ENCODE data around the gene PPP1R37. TPM values are rescaled to one million over a fixed set of nuclear protein-coding genes. Genes with fewer than 3 reads are reported as not detected.

The PPP1R37 gene
- total RNA-seq, 1 donor from 2014 or later = 20.3 TPM

DNA sequence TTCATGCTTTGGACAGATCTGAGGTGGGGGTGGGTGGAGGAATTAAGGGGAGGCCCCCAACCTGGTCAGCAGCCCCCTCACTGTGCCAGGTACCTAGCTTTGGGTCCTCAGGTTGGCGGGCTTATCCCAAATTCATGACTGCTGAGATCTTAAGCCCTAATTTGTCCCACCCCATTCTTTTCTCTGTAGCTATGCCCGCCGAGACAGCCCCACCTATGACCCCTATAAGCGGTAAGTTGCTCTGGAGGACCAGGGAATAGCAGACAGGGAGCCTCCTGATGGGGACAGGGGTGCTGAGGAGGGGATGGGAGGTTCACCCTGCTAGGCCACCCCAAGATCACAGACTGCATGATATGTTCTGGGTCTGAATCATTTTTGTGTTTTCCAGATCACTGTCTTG, 31.0 kb upstream of the PPP1R37 start:
- Mint-ChIP-seq H3K4me3 (no peak overlapping the region), H3K4me1 (peaks cover 4% of the 10 kb centered on the region), H3K27me3 (no peaks in the 10 kb centered on the region), H3K27ac (no peak overlapping the region), H3K9me3 (no peaks in the 10 kb centered on the region), H3K36me3 (ENCODE audit: low read depth) (peaks cover 61% of the 10 kb centered on the region)
- intact Hi-C loops (cut with micrococcal nuclease) = no loop called here
- DNase-seq = no peak

DNA sequence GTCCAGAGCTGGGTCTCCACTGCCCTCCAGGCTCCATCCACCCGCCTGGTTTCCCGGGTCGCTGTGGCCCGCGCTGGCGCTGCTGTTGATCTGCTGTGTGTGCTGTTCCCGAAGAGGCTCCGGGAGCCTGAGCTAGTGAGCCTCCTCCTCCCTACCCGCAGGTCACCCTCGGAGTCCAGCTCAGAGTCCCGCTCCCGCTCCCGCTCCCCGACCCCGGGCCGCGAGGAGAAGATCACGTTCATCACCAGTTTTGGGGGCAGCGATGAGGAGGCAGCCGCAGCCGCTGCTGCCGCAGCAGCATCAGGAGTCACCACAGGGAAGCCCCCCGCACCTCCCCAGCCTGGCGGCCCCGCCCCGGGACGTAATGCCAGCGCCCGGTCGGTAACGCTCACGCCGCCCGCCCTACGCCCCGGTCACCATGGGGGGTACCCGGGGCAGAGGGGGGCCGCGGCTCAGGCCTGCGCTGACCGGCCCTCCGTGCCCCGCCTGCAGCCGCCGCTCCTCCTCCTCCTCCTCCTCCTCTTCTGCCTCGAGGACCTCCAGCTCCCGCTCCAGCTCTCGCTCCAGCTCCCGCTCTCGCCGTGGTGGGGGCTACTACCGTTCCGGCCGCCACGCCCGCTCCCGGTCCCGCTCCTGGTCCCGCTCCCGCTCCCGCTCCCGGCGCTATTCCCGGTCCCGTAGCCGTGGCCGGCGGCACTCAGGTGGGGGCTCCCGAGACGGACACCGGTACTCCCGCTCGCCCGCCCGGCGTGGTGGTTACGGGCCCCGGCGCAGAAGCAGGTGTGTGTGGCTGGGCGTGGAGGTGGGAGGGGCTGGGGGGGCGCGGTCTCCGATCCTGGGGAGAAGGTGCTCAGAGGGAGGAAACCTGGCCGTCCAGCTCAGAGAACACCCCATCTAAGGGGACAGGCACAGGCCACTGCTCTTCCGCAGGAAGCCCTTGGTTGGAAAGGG, 28.9 kb upstream of the PPP1R37 start:
- peaks cover 4% of the 10 kb centered on the region for H3K4me1 Mint-ChIP-seq
- H3K27ac Mint-ChIP-seq = no peak overlapping the region
- no peak overlapping the region for H3K4me3 Mint-ChIP-seq
- H3K9me3 Mint-ChIP-seq = no peaks in the 10 kb centered on the region
- DNase-seq = no peak
- intact Hi-C loops (cut with micrococcal nuclease) = no loop called here
- H3K36me3 Mint-ChIP-seq (ENCODE audit: low read depth) = peaks cover 51% of the 10 kb centered on the region
- no peaks in the 10 kb centered on the region for H3K27me3 Mint-ChIP-seq

DNA sequence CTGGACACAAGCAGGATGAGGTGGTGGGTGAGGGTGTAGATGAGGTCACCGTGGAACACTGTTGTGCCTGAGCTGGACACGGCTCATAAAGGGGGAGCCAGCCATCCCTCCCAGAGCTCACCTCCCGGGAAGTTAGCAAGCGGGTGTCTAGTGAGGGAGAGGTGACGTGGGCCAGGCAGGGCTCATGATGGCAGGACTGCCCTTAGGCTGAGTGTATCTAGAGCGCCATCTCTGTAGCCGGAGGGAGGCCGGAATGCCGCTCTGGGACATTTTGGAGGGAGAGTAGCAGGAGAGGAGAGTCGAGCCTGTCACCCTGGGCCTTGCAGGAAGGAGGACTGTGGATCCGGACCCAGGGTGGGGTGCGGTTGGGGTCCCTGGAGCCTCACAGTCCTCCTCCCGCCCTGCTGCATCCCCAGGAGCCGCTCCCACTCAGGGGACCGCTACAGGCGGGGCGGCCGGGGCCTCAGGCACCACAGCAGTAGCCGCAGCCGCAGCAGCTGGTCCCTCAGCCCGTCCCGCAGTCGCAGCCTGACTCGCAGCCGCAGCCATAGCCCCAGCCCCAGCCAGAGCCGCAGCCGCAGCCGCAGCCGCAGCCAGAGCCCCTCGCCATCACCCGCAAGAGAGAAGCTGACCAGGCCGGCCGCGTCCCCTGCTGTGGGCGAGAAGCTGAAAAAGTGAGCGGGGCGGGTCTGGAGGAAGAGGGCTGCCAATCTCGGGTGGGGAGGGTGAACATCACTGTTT, 25.9 kb upstream of the PPP1R37 start:
- Mint-ChIP-seq H3K9me3 (no peaks in the 10 kb centered on the region), H3K4me1 (no peaks in the 10 kb centered on the region), H3K27ac (no peak overlapping the region), H3K36me3 (ENCODE audit: low read depth) (peaks cover 43% of the 10 kb centered on the region), H3K4me3 (no peak overlapping the region), H3K27me3 (no peaks in the 10 kb centered on the region)
- intact Hi-C loops (cut with micrococcal nuclease) = no loop called here
- no peak for DNase-seq

DNA sequence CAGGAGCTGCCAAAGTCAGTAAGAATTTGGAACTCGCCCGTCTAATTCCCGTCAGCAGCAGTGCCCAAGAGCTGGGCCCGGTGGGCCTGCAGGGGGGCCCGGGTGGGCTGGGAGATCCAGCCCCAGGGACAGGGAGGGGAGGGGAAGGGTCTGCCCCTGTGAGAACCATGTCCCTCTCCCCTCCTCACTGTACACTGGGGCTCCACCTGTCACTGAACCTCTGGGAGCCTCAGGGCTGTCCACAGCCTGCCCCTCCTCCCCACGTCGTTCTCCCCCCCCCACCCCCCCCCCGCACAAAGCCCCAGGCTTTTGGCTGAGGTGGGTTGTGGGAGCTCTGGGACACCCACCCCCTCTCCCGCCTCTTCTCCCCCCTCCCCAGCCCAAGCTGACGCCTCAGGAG, 24.9 kb upstream of the PPP1R37 start:
- H3K9me3 Mint-ChIP-seq = no peaks in the 10 kb centered on the region
- H3K27ac Mint-ChIP-seq = no peak overlapping the region
- DNase-seq = no peak
- intact Hi-C loops (cut with micrococcal nuclease) = no loop called here
- no peaks in the 10 kb centered on the region for H3K4me1 Mint-ChIP-seq
- H3K27me3 Mint-ChIP-seq = no peaks in the 10 kb centered on the region
- H3K4me3 Mint-ChIP-seq = no peak overlapping the region
- peaks cover 40% of the 10 kb centered on the region for H3K36me3 Mint-ChIP-seq (ENCODE audit: low read depth)

DNA sequence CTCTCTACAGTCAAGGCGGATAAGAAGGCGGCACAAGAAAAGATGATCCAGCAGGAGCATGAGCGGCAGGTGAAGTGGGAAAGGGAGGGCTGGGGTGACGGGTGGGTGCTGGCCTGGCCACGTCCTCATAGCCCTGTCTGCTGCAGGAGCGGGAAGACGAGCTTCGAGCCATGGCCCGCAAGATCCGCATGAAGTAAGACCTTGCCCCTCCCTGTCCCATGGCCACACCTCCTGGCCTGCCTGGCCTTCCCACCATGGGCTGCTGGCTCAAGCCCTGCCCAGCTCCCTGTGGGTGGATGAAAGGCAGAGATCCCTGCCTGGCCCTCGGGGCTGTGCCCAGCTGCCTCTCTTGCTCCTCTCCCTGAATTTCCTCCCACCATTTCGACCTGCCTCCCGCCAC, 23.9 kb upstream of the PPP1R37 start:
- intact Hi-C loops (cut with micrococcal nuclease) = no loop called here
- no peak overlapping the region for H3K4me3 Mint-ChIP-seq
- H3K36me3 Mint-ChIP-seq (ENCODE audit: low read depth) = peaks cover 34% of the 10 kb centered on the region
- DNase-seq = no peak
- no peaks in the 10 kb centered on the region for H3K9me3 Mint-ChIP-seq
- H3K27me3 Mint-ChIP-seq = no peaks in the 10 kb centered on the region
- no peak overlapping the region for H3K27ac Mint-ChIP-seq
- no peaks in the 10 kb centered on the region for H3K4me1 Mint-ChIP-seq

DNA sequence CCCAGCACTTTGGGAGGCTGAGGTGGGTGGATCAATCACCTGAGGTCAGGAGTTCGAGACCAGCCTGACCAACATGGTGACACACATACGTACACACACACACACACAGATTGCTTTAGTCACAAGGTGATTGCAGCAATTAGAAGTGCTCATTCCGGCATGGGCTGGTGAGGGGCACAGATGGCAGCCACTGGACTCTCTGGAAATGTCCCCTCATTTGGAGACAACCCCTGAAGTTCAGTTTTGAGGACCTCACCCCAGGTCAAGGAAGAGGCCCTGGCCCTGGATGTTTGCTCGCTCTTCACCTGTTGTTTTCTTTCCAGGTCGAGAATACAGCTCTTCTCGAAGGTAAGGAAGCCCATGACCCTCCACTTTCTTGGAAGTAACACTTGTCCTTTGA, 22.8 kb upstream of the PPP1R37 start:
- H3K27me3 Mint-ChIP-seq = no peaks in the 10 kb centered on the region
- H3K27ac Mint-ChIP-seq = no peak overlapping the region
- H3K4me1 Mint-ChIP-seq = no peaks in the 10 kb centered on the region
- peaks cover 28% of the 10 kb centered on the region for H3K36me3 Mint-ChIP-seq (ENCODE audit: low read depth)
- no peak for DNase-seq
- intact Hi-C loops (cut with micrococcal nuclease) = no loop called here
- H3K9me3 Mint-ChIP-seq = no peaks in the 10 kb centered on the region
- H3K4me3 Mint-ChIP-seq = no peak overlapping the region

DNA sequence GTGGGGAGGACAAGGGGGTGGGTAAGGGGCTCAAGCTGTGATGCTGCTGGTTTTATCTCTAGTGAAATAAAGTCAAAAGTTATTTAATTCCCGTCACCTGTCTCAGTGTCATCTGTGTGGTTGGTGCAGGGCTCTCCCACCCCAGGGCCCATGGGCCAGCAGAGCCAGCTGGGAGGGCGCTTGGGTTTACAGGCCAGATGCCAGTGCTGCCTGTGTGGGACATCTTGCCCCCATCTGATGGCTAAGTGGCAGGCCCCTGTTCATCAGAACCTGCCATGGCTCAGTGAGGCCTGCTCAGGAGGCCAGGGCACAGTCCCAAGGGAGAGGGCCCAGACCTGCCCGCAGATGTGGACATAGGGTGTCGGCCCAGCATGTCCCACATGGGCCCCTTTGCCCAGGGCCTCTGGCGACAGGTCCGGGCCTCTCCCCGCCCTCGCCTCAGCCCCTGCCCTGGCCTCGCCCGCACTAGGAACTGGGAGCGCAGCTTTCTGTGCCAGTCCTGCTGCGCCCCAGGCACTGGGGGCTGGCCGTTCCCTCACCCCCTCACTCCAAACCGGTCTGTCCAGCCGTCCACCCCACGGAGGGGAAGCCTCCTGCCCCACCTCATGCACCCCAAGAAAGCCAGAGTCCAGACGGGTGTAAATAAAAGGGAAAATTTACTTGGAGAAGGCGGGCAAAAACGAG, 22.0 kb upstream of the PPP1R37 start:
- Mint-ChIP-seq H3K27ac (no peak overlapping the region), H3K27me3 (no peaks in the 10 kb centered on the region), H3K9me3 (no peaks in the 10 kb centered on the region), H3K36me3 (ENCODE audit: low read depth) (peaks cover 24% of the 10 kb centered on the region), H3K4me1 (no peaks in the 10 kb centered on the region), H3K4me3 (no peak overlapping the region)
- no peak for DNase-seq
- intact Hi-C loops (cut with micrococcal nuclease) = no loop called here

DNA sequence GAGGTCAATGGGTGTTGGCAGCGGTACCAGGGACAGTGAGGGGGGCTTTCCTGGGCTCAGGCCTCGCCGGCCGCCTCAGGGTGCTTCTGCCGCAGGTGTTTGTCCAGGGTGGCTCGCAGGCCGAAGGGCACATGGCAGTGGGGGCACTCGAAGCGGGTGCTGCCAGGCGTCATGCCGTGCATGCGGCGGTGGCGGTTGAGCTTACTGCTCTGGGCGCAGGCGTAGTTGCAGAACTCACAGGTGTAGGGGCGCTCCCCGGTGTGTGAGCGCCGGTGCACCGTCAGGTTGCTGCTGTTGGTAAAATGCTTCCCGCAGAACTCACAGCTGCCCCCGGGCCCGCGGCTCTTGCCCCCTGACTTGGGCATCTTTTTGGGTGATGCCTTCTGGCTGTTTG, 21.4 kb upstream of the PPP1R37 start:
- Mint-ChIP-seq H3K4me3 (no peak overlapping the region), H3K4me1 (peaks cover 1% of the 10 kb centered on the region), H3K9me3 (no peaks in the 10 kb centered on the region), H3K36me3 (ENCODE audit: low read depth) (peaks cover 24% of the 10 kb centered on the region), H3K27ac (no peak overlapping the region), H3K27me3 (no peaks in the 10 kb centered on the region)
- intact Hi-C loops (cut with micrococcal nuclease) = no loop called here
- DNase-seq = no peak

DNA sequence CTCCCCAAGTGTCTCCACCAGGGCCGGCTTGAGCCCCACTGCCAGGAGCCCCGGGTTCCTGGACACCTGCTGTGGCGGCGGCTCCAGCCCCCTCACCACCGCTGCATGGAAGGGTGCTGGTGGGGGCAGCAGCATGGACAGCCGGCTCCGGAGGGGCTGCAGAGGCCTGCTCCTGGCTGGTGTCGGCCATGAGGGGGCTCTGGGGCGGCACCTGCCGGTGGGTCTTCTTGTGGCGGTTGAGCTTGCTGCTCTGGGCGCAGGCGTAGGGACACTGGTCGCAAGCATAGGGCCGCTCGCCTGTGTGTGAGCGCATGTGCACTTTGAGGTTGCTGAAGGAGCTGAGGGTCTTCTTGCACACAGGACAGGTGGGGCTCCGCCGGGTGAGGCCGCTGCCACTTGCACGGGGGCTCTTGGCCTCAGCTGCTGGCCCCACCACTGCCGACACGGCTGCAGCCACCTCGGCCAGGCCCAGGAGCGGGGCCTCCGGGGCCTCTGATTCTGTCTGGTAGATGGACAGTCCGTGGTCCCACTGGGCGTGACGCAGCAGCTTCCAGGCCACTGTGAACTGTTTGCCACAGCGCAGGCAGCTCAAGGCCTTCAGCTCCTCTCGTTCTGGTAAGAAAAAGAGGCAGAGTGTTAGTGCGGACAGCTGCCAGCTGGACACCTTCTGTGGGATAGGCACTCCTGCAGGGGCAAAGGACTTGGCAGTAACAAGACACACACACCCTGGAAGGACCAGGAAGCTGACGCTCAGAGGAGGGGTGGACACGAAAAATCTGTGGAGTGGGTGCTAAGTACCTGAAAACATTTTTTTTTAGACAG, 20.8 kb upstream of the PPP1R37 start:
- peaks cover 8% of the 10 kb centered on the region for H3K4me1 Mint-ChIP-seq
- intact Hi-C loops (cut with micrococcal nuclease) = no loop called here
- no peaks in the 10 kb centered on the region for H3K9me3 Mint-ChIP-seq
- peaks cover 24% of the 10 kb centered on the region for H3K36me3 Mint-ChIP-seq (ENCODE audit: low read depth)
- H3K27me3 Mint-ChIP-seq = no peaks in the 10 kb centered on the region
- H3K4me3 Mint-ChIP-seq = no peak overlapping the region
- DNase-seq = peak; percentile 57
- no peak overlapping the region for H3K27ac Mint-ChIP-seq

DNA sequence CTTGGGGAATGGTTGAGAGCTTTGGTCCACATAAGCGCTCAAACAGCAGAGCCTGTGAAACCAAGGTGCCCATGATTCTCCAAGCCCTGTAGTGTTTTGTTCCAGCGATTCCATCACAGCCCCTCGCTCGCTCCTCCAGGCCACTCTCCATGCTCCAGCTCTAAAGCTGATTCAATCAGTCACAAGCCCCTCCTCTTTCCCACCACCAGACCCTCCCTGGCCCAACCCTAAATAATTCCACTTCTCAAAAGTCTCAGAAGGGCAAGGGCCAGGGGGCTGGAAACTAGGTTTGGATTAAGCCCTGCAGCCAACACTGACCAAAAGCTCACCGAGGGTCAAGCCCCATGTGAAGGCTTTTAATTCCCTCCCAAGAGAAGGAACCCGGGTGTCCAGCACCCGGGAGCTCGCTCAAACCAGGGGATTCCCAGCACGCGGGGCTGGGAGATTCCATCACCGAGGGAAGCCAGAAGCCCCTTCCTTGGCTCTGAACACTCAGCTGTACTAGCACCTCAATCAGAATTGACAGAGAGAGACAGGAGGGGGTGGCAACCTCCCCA, 18.2 kb upstream of the PPP1R37 start:
- H3K4me3 Mint-ChIP-seq = peak overlapping the region; percentile 86
- peaks cover 16% of the 10 kb centered on the region for H3K4me1 Mint-ChIP-seq
- intact Hi-C loops (cut with micrococcal nuclease) = loop anchor here (5.0 kb wide), 2 partner anchors 73 to 1308 kb away; partner anchors contain the start of gene RELB
- no peaks in the 10 kb centered on the region for H3K9me3 Mint-ChIP-seq
- H3K36me3 Mint-ChIP-seq (ENCODE audit: low read depth) = peaks cover 14% of the 10 kb centered on the region
- no peak for DNase-seq
- peak overlapping the region; percentile 49 for H3K27ac Mint-ChIP-seq
- H3K27me3 Mint-ChIP-seq = no peaks in the 10 kb centered on the region

DNA sequence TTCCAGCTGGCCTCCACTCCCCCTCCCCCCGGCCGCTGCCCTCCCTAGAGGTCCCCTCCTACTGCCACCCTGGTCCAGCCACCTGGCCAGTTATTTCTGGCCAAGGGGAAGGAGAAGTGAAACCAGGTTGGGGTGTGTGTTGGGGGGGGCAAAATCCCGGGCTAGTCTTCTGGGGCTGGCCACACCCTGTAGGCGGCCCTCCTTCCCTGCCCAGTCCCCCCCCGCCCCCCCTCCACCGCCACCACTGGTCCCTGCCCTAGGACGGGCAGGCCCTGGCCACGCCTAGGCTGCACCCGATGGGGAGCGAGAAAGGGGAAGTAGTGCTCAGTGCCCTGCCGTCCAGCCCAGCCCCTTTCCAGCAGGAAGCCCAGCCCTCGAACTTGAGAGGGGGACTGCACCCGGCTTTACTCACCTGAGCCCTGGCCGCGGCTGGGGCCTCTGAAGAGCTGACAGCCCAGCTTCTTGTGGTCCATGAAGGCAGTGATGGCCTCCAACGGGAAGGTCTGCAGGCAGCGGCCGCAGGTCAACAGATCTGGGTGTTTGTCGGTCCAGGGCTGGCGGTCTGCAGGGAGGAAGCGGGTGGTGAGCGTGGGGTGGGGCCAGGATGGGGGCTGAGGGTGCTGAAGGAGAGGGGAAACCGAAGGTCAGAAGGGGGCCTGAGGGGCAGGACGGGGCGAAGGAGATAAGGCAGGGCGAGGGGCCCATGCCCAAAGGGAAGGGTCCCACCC, 17.5 kb upstream of the PPP1R37 start:
- intact Hi-C loops (cut with micrococcal nuclease) = loop anchor here (5.0 kb wide), 2 partner anchors 73 to 1308 kb away; partner anchors contain the start of gene RELB
- DNase-seq = peak; percentile 83
- peaks cover 21% of the 10 kb centered on the region for H3K4me1 Mint-ChIP-seq
- peak overlapping the region; percentile 86 for H3K4me3 Mint-ChIP-seq
- no peaks in the 10 kb centered on the region for H3K9me3 Mint-ChIP-seq
- peaks cover 10% of the 10 kb centered on the region for H3K36me3 Mint-ChIP-seq (ENCODE audit: low read depth)
- no peaks in the 10 kb centered on the region for H3K27me3 Mint-ChIP-seq
- H3K27ac Mint-ChIP-seq = peak overlapping the region; percentile 80

DNA sequence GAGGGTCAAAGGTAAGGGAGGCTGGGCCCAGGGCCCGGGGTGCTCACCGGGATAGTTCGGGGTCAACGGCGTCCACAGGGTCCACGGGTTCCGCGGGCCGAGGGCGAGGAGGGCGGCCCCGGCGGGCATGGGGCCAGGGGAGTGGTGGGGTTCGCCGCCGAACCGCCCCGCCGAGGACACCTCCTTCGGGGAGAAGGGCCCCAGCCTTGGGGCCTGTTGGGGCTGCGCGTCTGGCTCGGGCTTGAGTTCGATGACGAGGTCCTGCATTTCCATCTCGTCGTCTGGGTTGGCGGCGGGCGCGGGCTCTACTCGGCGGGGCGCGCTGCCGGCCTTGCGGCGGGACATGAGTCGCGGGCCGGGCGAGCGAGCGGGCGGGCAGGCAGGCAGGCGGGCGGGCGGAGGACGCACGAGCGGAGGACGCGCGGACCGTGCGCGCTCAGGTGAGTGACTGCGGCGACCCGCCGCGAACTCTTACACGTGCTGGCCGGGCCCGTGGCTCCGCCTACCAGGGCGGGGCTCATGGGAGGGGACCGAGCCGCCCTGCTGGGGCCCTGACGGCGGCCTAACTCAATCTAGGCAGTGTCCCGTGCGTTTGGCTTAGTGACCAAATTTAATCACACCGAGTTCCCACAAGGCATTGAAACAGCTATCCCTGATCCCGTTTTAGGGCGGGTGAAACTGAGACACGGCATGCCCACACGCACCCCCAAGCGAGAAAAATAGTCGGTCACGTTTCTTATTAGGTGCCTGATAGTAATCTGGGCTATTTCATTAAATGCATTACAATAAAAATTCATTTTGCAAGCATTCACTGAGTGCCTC, 16.7 kb upstream of the PPP1R37 start, which contains the start of gene ZNF296:
TSS of gene ZNF296 (minus strand) at position 450 of the 822 bp plus-strand sequence. CDS start at position 345, 105 bp downstream.
- Mint-ChIP-seq H3K27ac (peak within 1 kb of the TSS; percentile 80), H3K27me3 (no peaks in the 10 kb centered on the region), H3K9me3 (no peaks in the 10 kb centered on the region), H3K4me3 (peak within 1 kb of the TSS; percentile 86), H3K4me1 (peaks cover 24% of the 10 kb centered on the region), H3K36me3 (ENCODE audit: low read depth) (peaks cover 7% of the 10 kb centered on the region)
- DNase-seq = peak; percentile 95
- intact Hi-C loops (cut with micrococcal nuclease) = loop anchor here (5.0 kb wide), 2 partner anchors 74 to 1309 kb away; partner anchors contain the start of gene RELB

Measured in activated CD4-positive, alpha-beta T cell treated with anti-CD3 and anti-CD28 coated beads, Interleukin-2, amount 10 ng/mL, durations not matched to agents 24 days and 14 days (primary cell).